NT2/D1 (cell line): Measurements from ENCODE around the gene CD4.

Source experiments
- DNase-seq: peaks from one replicate; pipeline ENCODE4 v3.0.0-alpha.2; 2011; ENCODE audit warnings: low read depth, low spot score
- H3K27me3 ChIP-seq: 2 replicates; pipeline ENCODE4 v1.6.0; 2011; ENCODE audit warnings: mild to moderate bottlenecking; ENCODE audit not compliant: insufficient read length, insufficient read depth
- H3K36me3 ChIP-seq: 2 replicates; pipeline ENCODE4 v1.6.1; 2011; ENCODE audit warnings: mild to moderate bottlenecking, low read length, mixed read lengths; ENCODE audit not compliant: insufficient read depth, insufficient read length
- H3K4me1 ChIP-seq: 2 replicates; pipeline ENCODE4 v1.5.1; 2011; ENCODE audit not compliant: insufficient read depth, insufficient read length
- H3K4me3 ChIP-seq: 2 replicates; pipeline ENCODE4 v1.5.1; 2011; ENCODE audit warnings: low read depth; ENCODE audit not compliant: insufficient read length
- H3K9ac ChIP-seq: 2 replicates; pipeline ENCODE4 v1.6.0; 2011; ENCODE audit warnings: low read depth; ENCODE audit not compliant: insufficient read length
- H3K9me3 ChIP-seq: 2 replicates; pipeline ENCODE4 v1.5.1; 2011; ENCODE audit warnings: mild to moderate bottlenecking, low read length; ENCODE audit not compliant: insufficient read depth
- SUZ12 ChIP-seq: IDR thresholded peaks from 2 replicates; pipeline ENCODE4 v1.6.1; 2011; ENCODE audit not compliant: insufficient read length, insufficient read depth; ENCODE audit errors: extremely low read depth
- YY1 ChIP-seq: IDR thresholded peaks from 2 replicates; pipeline ENCODE4 v1.6.1; 2011; ENCODE audit not compliant: insufficient read length, insufficient read depth
- ZNF274 ChIP-seq: IDR thresholded peaks from 2 replicates; pipeline ENCODE4 v1.6.1; 2011; ENCODE audit warnings: mild to moderate bottlenecking, low read depth, low read length

Gene CD4

DNA sequence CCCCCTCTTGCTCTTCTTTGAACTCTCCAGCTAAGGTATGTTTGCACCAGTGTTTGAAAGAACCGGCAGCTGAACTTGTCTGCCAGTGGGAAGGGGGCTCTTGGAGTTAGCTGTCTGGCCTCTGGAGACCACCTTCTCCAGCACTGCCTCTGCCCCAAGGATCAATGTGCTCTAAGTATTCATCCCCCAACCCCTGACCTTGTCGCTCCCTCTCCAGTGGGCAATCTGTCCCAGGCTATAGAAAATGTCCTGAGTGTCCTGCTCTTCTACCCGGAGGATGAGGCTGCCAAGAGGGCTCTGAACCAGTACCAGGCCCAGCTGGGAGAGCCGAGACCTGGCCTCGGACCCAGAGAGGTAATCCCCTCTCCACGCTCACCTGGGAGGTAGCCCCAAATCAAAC lies 41.7 kb downstream of the CD4 start:
- Histone ChIP-seq H3K4me3 (no peak overlapping the region), H3K27me3 (no peaks in the 10 kb centered on the region), H3K4me1 (peaks cover 32% of the 10 kb centered on the region), H3K36me3 (peaks cover 69% of the 10 kb centered on the region), H3K9ac (no peak overlapping the region), H3K9me3 (no peaks in the 10 kb centered on the region)
- no peak for TF ChIP-seq YY1
- TF ChIP-seq ZNF274: no peak
- TF ChIP-seq SUZ12: no peak
- no peak for DNase-seq

DNA sequence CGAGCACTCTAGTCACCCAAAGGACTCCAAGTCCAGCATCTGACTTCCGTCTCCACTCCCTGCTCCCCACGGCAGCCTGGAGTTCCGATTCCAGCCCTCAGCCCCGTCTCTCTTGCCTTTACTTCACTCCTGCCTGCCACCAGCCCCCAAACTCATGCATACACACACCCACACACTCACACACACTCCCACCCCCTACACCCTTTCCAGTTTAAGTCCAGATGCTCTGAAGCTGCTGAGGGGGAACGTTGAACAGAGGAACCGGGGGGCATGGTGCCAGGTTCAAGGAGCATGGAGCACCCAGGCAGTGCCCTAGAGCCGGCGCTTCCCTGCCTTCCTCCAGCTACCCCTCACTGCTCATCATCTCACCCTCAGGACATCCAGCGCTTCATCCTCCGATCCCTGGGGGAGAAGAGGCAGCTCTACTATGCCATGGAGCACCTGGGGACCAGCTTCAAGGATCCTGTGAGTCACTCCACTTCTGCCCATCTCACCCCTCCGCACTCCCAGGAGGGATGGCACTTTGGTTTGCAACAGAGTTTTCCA lies 42.2 kb downstream of the CD4 start:
- Histone ChIP-seq H3K4me1 (peaks cover 27% of the 10 kb centered on the region), H3K9ac (no peak overlapping the region), H3K4me3 (no peak overlapping the region), H3K9me3 (no peaks in the 10 kb centered on the region), H3K36me3 (peaks cover 69% of the 10 kb centered on the region), H3K27me3 (no peaks in the 10 kb centered on the region)
- TF ChIP-seq ZNF274 (no peak), YY1 (no peak), SUZ12 (no peak)
- DNase-seq: no peak

GRCh38 chr12:6832125-6832524 lies 42.8 kb downstream of the CD4 start:
- Histone ChIP-seq H3K36me3 (peaks cover 69% of the 10 kb centered on the region), H3K4me3 (no peak overlapping the region), H3K9me3 (no peaks in the 10 kb centered on the region), H3K9ac (no peak overlapping the region), H3K27me3 (no peaks in the 10 kb centered on the region), H3K4me1 (peaks cover 21% of the 10 kb centered on the region)
- no peak for DNase-seq
- TF ChIP-seq ZNF274 (no peak), YY1 (no peak), SUZ12 (no peak)

DNA sequence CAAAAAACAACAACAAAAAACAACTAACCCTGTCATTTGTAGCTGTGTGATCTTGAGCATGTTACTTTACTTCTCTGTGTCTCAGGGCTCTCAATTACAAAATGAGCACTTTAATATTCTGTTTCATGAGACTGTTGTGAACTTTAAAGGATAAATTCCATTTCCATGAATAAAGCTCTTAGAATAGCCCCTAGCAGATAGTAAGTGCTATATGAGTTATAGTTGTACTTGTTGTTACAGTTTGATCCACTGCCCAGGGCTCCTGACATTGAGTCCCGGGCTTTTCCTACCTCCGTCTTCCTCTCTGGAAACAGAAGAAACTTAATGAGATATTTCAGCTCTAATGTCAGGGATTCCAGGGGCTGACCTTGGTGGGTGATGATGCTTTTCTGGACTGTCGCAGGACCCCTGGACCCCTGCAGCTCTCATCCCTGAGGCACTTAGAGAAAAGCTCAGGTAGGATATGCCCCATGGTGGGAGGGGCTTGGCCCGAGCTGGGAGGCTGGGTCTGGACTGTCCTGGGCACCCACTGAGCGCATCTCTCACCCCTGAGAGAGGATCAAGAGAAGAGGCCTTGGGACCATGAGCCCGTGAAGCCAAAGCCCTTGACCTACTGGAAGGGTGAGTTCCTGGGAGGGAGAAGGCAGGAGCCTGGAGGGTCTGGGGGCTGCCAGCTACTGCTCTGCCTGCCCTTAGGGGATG lies 44.0 kb downstream of the CD4 start:
- H3K4me3 ChIP-seq: no peak overlapping the region
- TF ChIP-seq SUZ12: no peak
- no peak for TF ChIP-seq ZNF274
- TF ChIP-seq YY1: no peak
- H3K4me1 ChIP-seq: peaks cover 23% of the 10 kb centered on the region
- H3K27me3 ChIP-seq: no peaks in the 10 kb centered on the region
- no peaks in the 10 kb centered on the region for H3K9me3 ChIP-seq
- DNase-seq: no peak
- H3K9ac ChIP-seq: no peak overlapping the region
- peaks cover 80% of the 10 kb centered on the region for H3K36me3 ChIP-seq

DNA sequence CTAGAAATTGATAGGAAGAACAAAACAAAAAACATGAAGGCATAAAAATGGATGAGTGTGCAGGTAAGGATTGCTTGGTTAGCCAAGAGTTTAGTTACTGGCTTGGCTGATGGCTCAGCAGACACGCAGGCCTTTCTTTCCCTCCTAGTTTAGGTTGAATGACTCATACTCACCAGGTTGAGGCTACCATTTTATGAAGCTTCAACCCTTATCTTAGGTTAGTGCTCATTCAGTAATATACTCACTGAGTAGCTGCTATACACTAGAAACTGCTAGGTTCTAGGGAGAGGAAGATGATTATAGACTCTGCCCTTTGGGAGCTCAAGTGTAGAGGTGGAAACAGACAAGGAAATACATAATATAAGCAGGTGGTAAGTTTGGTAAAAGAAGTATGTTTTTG lies 44.9 kb downstream of the CD4 start:
- no peaks in the 10 kb centered on the region for H3K27me3 ChIP-seq
- H3K9me3 ChIP-seq: no peaks in the 10 kb centered on the region
- no peak for DNase-seq
- peaks cover 23% of the 10 kb centered on the region for H3K4me1 ChIP-seq
- H3K4me3 ChIP-seq: no peak overlapping the region
- no peak overlapping the region for H3K9ac ChIP-seq
- TF ChIP-seq YY1 (no peak), SUZ12 (no peak), ZNF274 (no peak)
- peaks cover 89% of the 10 kb centered on the region for H3K36me3 ChIP-seq

GRCh38 chr12:6834873-6835272 lies 45.5 kb downstream of the CD4 start:
- Histone ChIP-seq H3K9me3 (no peaks in the 10 kb centered on the region), H3K27me3 (no peaks in the 10 kb centered on the region), H3K9ac (no peak overlapping the region), H3K4me1 (peaks cover 20% of the 10 kb centered on the region), H3K4me3 (no peak overlapping the region), H3K36me3 (peaks cover 92% of the 10 kb centered on the region)
- DNase-seq: no peak
- TF ChIP-seq ZNF274 (no peak), SUZ12 (no peak), YY1 (no peak)

DNA sequence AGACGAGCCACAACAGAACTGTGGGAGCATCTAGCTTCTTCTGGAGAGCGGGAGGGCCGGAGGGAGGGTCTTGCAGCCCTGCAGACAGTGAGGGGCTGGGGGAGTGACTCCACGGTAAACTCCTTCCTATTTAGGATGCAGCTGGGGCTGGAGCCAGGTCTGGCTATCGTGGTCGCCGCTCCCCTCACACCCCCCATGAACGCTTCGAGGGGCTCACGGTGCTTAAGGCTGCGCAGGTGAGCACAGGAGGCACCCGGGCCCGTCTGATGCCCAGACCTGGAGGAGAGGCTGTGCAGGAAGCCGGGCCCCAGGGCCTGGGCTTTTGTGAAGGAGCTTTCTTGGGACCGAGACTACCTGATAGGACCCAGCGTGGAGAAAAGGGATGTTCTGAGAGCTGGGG lies 47.5 kb downstream of the CD4 start:
- H3K9ac ChIP-seq: no peak overlapping the region
- no peak for DNase-seq
- H3K36me3 ChIP-seq: peaks cover 90% of the 10 kb centered on the region
- no peaks in the 10 kb centered on the region for H3K27me3 ChIP-seq
- H3K9me3 ChIP-seq: no peaks in the 10 kb centered on the region
- no peak for TF ChIP-seq ZNF274
- no peak for TF ChIP-seq SUZ12
- no peak for TF ChIP-seq YY1
- H3K4me3 ChIP-seq: no peak overlapping the region
- H3K4me1 ChIP-seq: peaks cover 12% of the 10 kb centered on the region
